GM19455 (cell line): ENCODE measurements around the gene SMC6.

Source experiments
- ATAC-seq: cut with Tn5 transposase; IDR thresholded peaks from one replicate; pipeline ENCODE4 v1.9.1; 2021; ENCODE audit not compliant: unreplicated experiment

Gene SMC6

DNA sequence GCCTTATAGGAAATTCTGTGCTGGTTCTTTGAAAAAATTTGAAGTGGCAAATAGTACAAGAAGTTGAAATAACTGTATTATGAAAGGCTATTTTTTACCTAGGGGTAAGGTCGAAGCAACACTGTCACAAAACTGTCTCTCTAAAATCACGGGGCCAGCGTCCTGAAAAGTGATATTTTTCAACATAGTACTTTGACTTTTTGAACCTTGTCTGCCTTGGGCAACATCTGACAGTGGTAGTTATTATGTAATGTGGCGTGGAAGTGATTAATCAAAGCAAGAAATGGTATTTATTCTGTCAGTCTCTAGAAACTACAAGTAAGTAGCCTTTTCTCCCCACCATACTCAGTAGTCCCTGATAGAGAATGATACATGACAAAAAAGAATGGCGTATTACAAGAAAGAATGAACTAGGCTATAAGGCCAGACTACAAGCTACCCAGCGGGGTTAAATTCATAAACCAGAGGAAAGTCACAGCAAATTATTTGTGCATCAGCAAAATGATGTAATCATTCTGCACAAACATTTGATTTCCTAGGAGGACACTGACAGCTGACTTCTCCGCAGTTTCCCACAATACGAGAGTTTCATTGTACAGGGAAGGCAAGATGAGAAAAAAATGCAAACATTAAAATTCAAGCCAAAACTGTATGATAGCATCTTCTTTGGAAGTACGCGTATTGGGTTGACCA lies 10.2 kb upstream of the SMC6 start:
- no peak for ATAC-seq

- ATAC-seq = no peak
These were observed 8.8 kb upstream of the SMC6 start for GRCh38 chr2:17762451-17762850.

DNA sequence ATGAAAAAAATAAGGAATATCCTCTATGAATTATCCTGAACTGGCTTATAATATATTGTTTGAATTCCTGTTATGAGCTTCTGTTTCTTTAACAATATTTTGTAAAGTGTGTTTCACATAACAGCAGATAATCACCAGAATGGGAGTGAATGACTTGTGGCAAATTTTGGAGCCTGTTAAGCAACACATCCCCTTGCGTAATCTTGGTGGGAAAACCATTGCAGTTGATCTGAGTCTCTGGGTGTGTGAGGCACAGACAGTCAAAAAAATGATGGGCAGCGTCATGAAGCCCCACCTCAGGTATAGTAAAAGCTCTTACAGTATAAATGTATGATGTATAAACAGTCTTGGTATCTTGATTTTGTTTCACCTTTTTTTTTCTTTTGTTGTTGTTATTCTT lies 6.2 kb upstream of the SMC6 start:
- no peak for ATAC-seq

DNA sequence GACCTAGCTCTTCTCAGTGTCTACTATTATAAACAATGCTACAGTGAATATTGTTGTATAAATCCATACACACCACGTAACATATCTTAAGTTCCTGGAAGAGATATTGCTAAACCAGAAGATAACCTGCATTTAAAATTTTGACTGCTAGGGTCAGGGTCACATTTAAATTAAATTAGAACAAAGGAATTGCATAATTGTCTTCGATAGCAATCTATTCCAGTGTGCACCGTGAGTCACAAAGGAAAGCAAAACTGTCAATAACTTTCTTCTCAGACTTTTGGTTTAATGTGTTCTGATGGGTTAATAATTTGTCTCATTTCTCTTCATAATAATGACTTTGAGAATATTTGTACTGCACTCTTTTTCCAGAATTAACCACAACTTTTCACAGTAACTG lies 4.5 kb upstream of the SMC6 start:
- ATAC-seq = no peak

DNA sequence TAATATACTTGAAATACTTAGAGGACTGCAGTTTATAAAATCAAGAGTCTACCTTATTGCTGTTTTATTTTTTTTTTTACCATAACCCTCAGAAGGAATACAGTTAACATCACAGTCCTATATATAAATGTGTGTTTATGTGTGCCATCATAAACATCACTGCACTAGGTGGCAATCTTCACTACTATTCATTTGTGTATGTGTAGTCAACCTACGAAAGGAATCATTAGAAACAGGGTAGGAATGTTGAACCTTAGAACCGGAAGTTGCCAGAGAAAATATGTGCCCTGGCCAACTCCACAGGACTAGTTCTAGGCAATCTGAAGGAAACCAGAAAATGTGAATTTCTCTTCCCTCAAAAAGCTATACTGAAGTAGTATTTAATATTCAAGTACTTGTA lies 3.7 kb upstream of the SMC6 start:
- no peak for ATAC-seq

- no peak for ATAC-seq
These were observed 3.1 kb upstream of the SMC6 start for GRCh38 chr2:17756668-17757067.

- ATAC-seq = no peak
These were observed 1.3 kb upstream of the SMC6 start for GRCh38 chr2:17754773-17755425.

GRCh38 chr2:17752892-17753802 lies 463 bp downstream of the SMC6 start:
- peak; percentile 40 for ATAC-seq

DNA sequence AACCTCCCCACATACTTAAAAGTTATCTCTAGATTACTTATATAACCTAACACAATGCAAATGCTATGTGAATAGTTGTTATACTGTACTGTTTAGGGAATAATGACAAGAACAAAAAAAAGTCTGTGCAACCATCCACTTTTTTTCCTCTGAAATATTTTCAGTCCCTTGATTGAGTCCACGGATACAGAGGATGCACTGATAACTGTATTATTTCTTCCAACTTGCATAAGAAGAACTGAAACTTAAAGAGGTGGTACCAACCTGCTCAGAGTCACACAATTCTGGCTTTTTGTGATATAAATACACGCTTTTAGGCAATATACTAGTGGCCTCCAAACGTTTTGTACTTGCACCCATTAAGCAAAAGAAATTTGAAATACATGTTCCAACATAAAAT lies 1.4 kb downstream of the SMC6 start:
- ATAC-seq = no peak

- ATAC-seq = peak; percentile 27
These were observed 3.7 kb downstream of the SMC6 start for GRCh38 chr2:17749753-17750438.

DNA sequence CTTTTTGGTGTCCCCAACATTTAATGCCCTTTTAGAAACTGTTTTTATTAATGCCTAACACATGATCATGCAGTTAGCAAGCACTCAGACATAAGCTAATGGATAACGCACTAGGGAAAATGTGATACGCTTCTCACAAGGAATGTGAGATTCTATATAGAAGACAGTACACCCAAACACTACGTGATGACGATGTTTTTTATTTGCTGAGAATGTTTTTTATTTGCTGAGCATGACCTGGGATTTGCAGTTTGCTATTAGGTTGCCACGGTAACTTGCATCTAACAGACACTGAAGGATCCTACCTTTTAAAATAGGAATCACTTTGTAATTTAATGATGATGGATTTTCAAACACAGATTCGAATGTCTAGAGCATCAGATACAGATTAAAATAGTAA lies 4.9 kb downstream of the SMC6 start:
- ATAC-seq = no peak

DNA sequence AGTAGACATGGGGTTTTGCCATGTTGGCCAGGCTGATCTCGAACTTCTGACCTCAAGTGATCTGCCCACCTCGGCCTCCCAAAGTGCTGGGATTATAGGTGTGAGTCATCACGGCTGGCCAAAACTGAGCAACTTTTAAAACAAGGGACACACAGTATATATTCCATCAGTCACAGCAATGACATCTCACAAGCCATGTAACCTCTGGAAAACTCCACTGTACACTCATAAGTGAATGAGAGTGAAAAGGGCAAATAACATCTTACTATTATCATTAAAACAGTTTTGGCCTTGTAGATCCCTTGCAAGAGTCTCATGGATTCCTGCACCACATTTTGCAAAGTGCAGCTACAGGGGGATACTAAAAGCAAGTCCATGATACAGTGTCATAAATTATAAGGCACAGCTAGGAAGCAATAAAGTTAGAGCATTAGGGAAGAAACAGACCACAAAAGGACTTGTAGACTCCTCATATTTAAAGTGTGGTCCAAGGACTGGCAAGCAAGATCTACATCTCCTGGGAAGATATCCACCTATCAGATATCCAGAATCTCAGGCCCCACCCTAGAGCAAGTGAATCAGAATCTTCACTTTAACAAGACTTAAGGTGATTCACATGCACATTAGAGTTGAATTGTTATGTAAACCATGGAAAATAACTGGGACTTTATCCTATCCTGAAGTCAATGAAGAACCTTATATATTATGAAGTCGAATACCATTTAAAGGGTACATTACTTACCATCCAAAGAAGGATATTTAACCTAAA lies 5.7 kb downstream of the SMC6 start:
- ATAC-seq = no peak

- ATAC-seq = no peak
These were observed 13.4 kb downstream of the SMC6 start for GRCh38 chr2:17740203-17740602.

GRCh38 chr2:17736989-17737388 lies 16.6 kb downstream of the SMC6 start:
- no peak for ATAC-seq

DNA sequence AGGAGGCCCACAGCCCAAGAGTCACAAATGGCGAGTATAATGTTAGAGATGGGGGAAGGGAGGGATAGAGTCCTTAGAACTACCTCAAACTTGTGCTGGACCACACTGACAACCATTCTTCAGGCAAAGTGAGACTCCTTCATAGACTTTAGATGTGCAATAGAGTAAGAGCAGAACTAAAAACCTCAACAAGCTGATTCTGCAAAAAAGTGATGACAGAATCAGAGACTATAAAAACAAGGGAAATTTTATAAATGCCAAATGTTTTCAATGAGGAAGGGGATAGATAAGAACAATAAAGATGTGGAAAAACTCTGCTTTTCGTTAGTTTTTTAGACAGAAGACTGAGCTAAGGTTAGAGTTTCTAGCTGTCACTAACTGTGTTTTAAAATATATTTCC lies 17.7 kb downstream of the SMC6 start:
- ATAC-seq = no peak

- ATAC-seq = no peak
These were observed 20.0 kb downstream of the SMC6 start for GRCh38 chr2:17733599-17733998.

- no peak for ATAC-seq
These were observed 23.7 kb downstream of the SMC6 start for GRCh38 chr2:17729880-17730279.

- no peak for ATAC-seq
These were observed 25.4 kb downstream of the SMC6 start for GRCh38 chr2:17728210-17728609.

GRCh38 chr2:17719562-17720371 lies 33.8 kb downstream of the SMC6 start:
- no peak for ATAC-seq

- ATAC-seq = no peak
These were observed 34.9 kb downstream of the SMC6 start for GRCh38 chr2:17718689-17719088.
